ENCODE measurements around the gene DTX3. TPM values are rescaled to one million over a fixed set of nuclear protein-coding genes. Genes with fewer than 3 reads are reported as not detected.

DTX3 gene
- total RNA-seq, 1 experiment from 2014 or later = 0.37 TPM

- ChIA-PET RAD21 (ENCODE audit: low non-redundant PET in 1 of 2, low total read pairs in 2 of 2, uncharacterized antibody in 2 of 2, unreplicated experiment in 2 of 2) (no interaction called here), POLR2A (no interaction called here), CTCF (no interaction called here)
- no peak overlapping the region for H3K4me3 ChIP-seq (replicated peaks in 1 of 2; ENCODE audit: low read depth in 1 of 2, low read length in 2 of 2)
- DNase-seq (ENCODE audit: low read depth, low spot score) (no peak), ATAC-seq (no peak)
- no TSS peak for BruUV-seq (replicated peaks)
- no peaks in the 10 kb centered on the region for H4K20me1 ChIP-seq (ENCODE audit: insufficient read depth)
- no peaks in the 10 kb centered on the region for H3K9me2 ChIP-seq (ENCODE audit: insufficient read depth)
- intact Hi-C loops (cut with micrococcal nuclease) = no loop called here
- H3K9ac ChIP-seq (ENCODE audit: low read length) = no peak overlapping the region
- no peak overlapping the region for H3K4me2 ChIP-seq (ENCODE audit: low read length)
- TF ChIP-seq ZNF274 (IDR thresholded peaks at IDR 0.05; ENCODE audit: low read depth, low read length) (no peak), EZH2phosphoT487 (IDR thresholded peaks at IDR 0.05; ENCODE audit: borderline replicate concordance) (no peak), CTCF (IDR thresholded peaks at IDR 0.05 in 2 of 3, conservative IDR thresholded peaks at IDR 0.05 in 1 of 3; ENCODE audit: borderline replicate concordance in 1 of 3, insufficient read depth in 1 of 3, low read depth in 2 of 3, low read length in 2 of 3) (no peak), SRF (IDR thresholded peaks at IDR 0.05; ENCODE audit: low read depth) (no peak), POLR2AphosphoS5 (IDR thresholded peaks at IDR 0.05; ENCODE audit: low read depth, low read length) (no peak), ZBTB33 (IDR thresholded peaks at IDR 0.05; ENCODE audit: extremely low read depth, insufficient replicate concordance, low read length) (no peak), ELF1 (IDR thresholded peaks at IDR 0.05; ENCODE audit: borderline replicate concordance, low read depth) (no peak), REST (IDR thresholded peaks at IDR 0.05; ENCODE audit: low read depth) (no peak), POLR2A (IDR thresholded peaks at IDR 0.05; ENCODE audit: borderline replicate concordance, extremely low read depth, insufficient read depth, insufficient read length) (no peak)
- H3K9me3 ChIP-seq (ENCODE audit: control insufficient read depth in 1 of 2, insufficient read depth in 1 of 2, low read depth in 1 of 2, low read length in 2 of 2) = no peaks in the 10 kb centered on the region
- peaks cover 4% of the 10 kb centered on the region; the same call in 1 of the 2 replicates for H3K27me3 ChIP-seq (ENCODE audit: insufficient read depth, low read length)
- no peaks in the 10 kb centered on the region for H3K79me2 ChIP-seq (ENCODE audit: insufficient read depth, low read length)
- no peak overlapping the region for H3K27ac ChIP-seq (ENCODE audit: low read depth, low read length)
- no peak overlapping the region for H2AFZ ChIP-seq (ENCODE audit: low read depth, low read length, poor library complexity, severe bottlenecking)
- H3K36me3 ChIP-seq (ENCODE audit: control insufficient read depth in 1 of 2, insufficient read depth in 2 of 2, low read length in 2 of 2) = peaks cover 0 to 14% of the 10 kb centered on the region in 2 experiments; a peak in 2 of 4 replicates
- no peaks in the 10 kb centered on the region for H3K4me1 ChIP-seq (ENCODE audit: control insufficient read depth in 1 of 2, insufficient read depth in 2 of 2, low read length in 2 of 2)
Measured at GRCh38 chr12:57624441-57625220, 20.0 kb downstream of the DTX3 start.

All from HCT116 (cell line).